Measurements from ENCODE around the gene POSTN. TPM values are rescaled to one million over a fixed set of nuclear protein-coding genes. Genes with fewer than 3 reads are reported as not detected.
"Not testable (repeated sequence)": the region's sequence is repeated elsewhere in the genome, so short reads cannot be mapped to it uniquely, and the experiment has no call there.

Gene POSTN
- polyA plus RNA-seq, 1 experiment, result 235 TPM

DNA sequence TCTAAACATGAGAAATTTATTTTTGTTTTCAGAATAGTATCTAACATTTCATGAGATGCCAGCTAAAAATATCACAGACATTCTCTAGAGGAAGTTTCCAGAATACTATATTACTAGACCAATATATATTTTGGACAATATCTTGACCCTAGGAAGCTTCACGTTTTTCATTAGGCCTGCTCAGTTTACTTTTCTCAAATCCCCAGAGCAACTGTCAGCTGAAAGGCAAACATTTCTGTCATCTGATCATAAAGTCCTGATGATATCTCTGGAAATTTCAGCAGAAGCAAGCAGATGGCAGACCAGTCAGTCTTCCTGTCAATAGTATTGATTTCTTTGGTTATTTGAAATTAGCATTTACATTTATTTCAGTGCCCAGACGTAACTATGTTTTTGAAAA is 4.0 kb downstream of the POSTN start:
- CTCF ChIA-PET, result interaction anchor here (0.7 to 0.8 kb wide), 2 partner anchors 9 to 858 kb away, joined by 3 to 4 read pairs; no protein-coding TSS in a partner anchor
- Histone ChIP-seq H3K4me3 (ENCODE audit: low read depth, low read length) (no peak overlapping the region), H3K27me3 (ENCODE audit: control insufficient read depth, insufficient read depth, low read length) (no peaks in the 10 kb centered on the region), H3K36me3 (ENCODE audit: control insufficient read depth, insufficient read depth, low read length) (no peaks in the 10 kb centered on the region)
- no peak for DNase-seq (ENCODE audit: low read depth)
- POLR2A ChIA-PET, result no interaction called here
- TF ChIP-seq, protein P1, sequence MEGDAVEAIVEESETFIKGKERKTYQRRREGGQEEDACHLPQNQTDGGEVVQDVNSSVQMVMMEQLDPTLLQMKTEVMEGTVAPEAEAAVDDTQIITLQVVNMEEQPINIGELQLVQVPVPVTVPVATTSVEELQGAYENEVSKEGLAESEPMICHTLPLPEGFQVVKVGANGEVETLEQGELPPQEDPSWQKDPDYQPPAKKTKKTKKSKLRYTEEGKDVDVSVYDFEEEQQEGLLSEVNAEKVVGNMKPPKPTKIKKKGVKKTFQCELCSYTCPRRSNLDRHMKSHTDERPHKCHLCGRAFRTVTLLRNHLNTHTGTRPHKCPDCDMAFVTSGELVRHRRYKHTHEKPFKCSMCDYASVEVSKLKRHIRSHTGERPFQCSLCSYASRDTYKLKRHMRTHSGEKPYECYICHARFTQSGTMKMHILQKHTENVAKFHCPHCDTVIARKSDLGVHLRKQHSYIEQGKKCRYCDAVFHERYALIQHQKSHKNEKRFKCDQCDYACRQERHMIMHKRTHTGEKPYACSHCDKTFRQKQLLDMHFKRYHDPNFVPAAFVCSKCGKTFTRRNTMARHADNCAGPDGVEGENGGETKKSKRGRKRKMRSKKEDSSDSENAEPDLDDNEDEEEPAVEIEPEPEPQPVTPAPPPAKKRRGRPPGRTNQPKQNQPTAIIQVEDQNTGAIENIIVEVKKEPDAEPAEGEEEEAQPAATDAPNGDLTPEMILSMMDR (IDR thresholded peaks at IDR 0.05; ENCODE audit: insufficient read depth, low read depth, low read length), result no peak

DNA sequence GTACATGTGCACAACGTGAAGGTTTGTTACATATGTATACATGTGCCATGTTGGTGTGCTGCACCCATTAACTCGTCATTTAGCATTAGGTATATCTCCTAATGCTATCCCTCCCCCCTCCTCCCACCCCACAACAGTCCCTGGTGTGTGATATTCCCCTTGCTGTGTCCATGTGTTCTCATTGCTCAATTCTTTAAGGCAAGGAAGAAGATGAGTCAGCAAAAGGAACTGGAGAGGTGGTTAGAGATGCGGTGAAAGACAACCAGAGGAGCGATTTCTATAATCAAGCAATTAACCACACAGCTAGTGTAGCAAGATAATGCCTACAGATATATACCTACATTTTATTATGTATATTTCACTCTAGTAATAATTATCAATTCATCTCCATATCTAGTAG is 9.2 kb downstream of the POSTN start:
- H3K27me3 ChIP-seq (ENCODE audit: control insufficient read depth, insufficient read depth, low read length); H3K36me3 ChIP-seq (ENCODE audit: control insufficient read depth, insufficient read depth, low read length); H3K4me3 ChIP-seq (ENCODE audit: low read depth, low read length); DNase-seq (ENCODE audit: low read depth); CTCF ChIA-PET; POLR2A ChIA-PET: not testable (repeated sequence)

DNA sequence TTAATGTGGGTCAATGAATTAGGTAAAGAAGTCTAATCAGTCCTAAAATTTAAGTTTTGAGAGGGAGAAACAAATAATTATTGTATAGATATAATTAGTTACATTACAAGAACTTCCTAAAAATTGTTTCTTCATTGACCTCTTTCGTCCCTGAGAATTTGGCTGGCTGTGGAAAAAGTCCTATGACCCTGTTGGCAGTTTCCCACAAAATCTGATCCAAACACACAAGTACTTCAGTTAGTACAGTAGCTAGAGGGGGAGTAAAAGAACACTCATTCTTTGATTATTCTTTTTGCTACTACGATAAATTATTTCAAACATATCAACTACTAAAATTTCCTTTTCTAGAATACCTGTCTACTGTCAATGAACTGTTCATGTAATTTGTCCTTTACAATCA is 11.3 kb downstream of the POSTN start:
- Histone ChIP-seq H3K4me3 (ENCODE audit: low read depth, low read length) (no peak overlapping the region), H3K36me3 (ENCODE audit: control insufficient read depth, insufficient read depth, low read length) (no peaks in the 10 kb centered on the region), H3K27me3 (ENCODE audit: control insufficient read depth, insufficient read depth, low read length) (no peaks in the 10 kb centered on the region)
- TF ChIP-seq, protein P1 (IDR thresholded peaks at IDR 0.05; ENCODE audit: insufficient read depth, low read depth, low read length), result no peak
- no peak for DNase-seq (ENCODE audit: low read depth)
- POLR2A ChIA-PET, result no interaction called here
- CTCF ChIA-PET, result no interaction called here

DNA sequence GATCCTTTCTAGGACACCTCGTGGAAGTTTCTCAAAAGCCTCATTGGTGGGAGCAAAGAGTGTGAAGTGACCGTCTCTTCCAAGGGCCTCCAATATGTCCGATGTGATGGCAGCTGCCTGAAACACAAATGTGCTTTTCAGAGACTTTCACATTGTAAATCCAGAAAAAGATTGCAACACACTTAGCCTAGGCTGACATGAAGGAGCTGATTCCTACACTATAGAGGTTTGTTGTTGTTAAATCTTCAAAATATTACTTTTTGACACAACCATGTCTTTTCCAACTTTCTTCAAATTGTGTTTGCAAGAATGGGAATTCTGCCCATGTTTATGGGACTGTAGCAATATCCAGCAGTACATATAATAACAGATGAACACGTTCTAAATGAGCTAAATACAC is 12.4 kb downstream of the POSTN start:
- TF ChIP-seq, protein P1 (IDR thresholded peaks at IDR 0.05; ENCODE audit: insufficient read depth, low read depth, low read length), result no peak
- CTCF ChIA-PET, result no interaction called here
- POLR2A ChIA-PET, result no interaction called here
- H3K36me3 ChIP-seq (ENCODE audit: control insufficient read depth, insufficient read depth, low read length), result no peaks in the 10 kb centered on the region
- no peak overlapping the region for H3K4me3 ChIP-seq (ENCODE audit: low read depth, low read length)
- DNase-seq (ENCODE audit: low read depth), result no peak
- no peaks in the 10 kb centered on the region for H3K27me3 ChIP-seq (ENCODE audit: control insufficient read depth, insufficient read depth, low read length)

DNA sequence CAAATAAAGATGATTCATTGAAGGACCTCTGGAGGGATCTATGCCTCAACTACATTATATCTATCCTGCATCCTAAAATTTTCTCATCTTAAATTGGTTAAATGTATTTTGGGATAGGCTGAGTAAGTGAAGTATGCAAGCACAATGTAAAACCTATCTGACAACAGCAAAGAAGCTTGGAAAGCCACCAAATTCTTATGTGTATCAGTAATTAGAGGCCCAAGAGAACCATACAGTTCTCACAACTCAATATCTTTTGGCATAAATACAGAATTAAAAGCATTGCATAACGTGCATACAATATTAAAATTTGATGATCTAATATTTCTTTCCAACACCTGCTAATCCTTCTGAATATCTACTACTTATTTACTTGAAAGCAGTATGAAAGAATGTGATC is 13.0 kb downstream of the POSTN start:
- no peak overlapping the region for H3K4me3 ChIP-seq (ENCODE audit: low read depth, low read length)
- DNase-seq (ENCODE audit: low read depth), result no peak

DNA sequence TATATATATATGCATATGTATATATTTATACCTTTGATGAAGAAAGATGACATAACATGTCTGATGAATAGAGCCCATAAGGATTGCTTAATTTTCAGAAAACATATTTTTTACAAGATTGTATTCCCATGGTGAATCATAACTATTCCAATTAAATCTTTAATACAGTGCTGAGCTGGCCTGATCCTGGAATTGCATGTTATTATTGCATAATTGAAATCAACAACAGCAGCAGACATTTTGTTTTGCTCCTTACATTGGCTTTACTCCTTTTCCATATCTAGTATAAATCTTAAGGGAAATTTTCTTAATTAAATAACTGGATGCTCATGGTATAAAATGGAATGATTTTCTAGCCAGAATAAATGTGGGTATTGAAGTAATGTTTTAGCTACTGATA is 22.0 kb downstream of the POSTN start:
- no peak for DNase-seq (ENCODE audit: low read depth)
- ChIA-PET CTCF (interaction anchor here (0.8 kb wide), 1 partner anchor 17 kb away, joined by 5 read pairs; no protein-coding TSS in a partner anchor), POLR2A (no interaction called here)
- TF ChIP-seq, protein P1 (IDR thresholded peaks at IDR 0.05; ENCODE audit: insufficient read depth, low read depth, low read length), result no peak
- Histone ChIP-seq H3K36me3 (ENCODE audit: control insufficient read depth, insufficient read depth, low read length) (no peaks in the 10 kb centered on the region), H3K27me3 (ENCODE audit: control insufficient read depth, insufficient read depth, low read length) (no peaks in the 10 kb centered on the region), H3K4me3 (ENCODE audit: low read depth, low read length) (no peak overlapping the region)

More for the DNA sequence above, 13.0 kb downstream of the POSTN start:
- CTCF ChIA-PET, result no interaction called here
- H3K36me3 ChIP-seq (ENCODE audit: control insufficient read depth, insufficient read depth, low read length), result no peaks in the 10 kb centered on the region
- POLR2A ChIA-PET, result no interaction called here
- TF ChIP-seq, protein P1 (IDR thresholded peaks at IDR 0.05; ENCODE audit: insufficient read depth, low read depth, low read length), result no peak
- H3K27me3 ChIP-seq (ENCODE audit: control insufficient read depth, insufficient read depth, low read length), result no peaks in the 10 kb centered on the region
